WTC11 (cell line): ENCODE results near the gene CACNA1C.

Experiments used
- ESRRA ChIP-seq: sonication (generic); formaldehyde crosslinking; IDR thresholded peaks from 2 replicates; pipeline ENCODE4 v1.8.1; 2022; ENCODE audit warnings: mild to moderate bottlenecking, missing genetic modification reagents, borderline replicate concordance
- FOXP4 ChIP-seq: sonication (generic); formaldehyde crosslinking; IDR thresholded peaks from 2 replicates; pipeline ENCODE4 v1.8.0; 2022; ENCODE audit warnings: mild to moderate bottlenecking, missing genetic modification reagents
- NFE2L1 ChIP-seq: sonication (generic); formaldehyde crosslinking; IDR thresholded peaks from 2 replicates; pipeline ENCODE4 v1.8.1; 2023; ENCODE audit warnings: missing genetic modification reagents
- SMAD3 ChIP-seq: sonication (generic); formaldehyde crosslinking; IDR thresholded peaks from 2 replicates; pipeline ENCODE4 v1.8.0; 2022; ENCODE audit warnings: missing genetic modification reagents, mild to moderate bottlenecking, borderline replicate concordance
- USF2 ChIP-seq: sonication (generic); formaldehyde crosslinking; IDR thresholded peaks from 2 replicates; pipeline ENCODE4 v1.8.1; 2023; ENCODE audit warnings: mild to moderate bottlenecking, missing genetic modification reagents, moderate library complexity
- ZBTB21 ChIP-seq: sonication (generic); formaldehyde crosslinking; IDR thresholded peaks from 2 replicates; pipeline ENCODE4 v1.8.1; 2023; ENCODE audit warnings: mild to moderate bottlenecking, missing genetic modification reagents, borderline replicate concordance
- TF ChIP-seq, protein P1 (sequence below): fragments of 200-600 bp; IDR thresholded peaks from 2 replicates; pipeline ENCODE4 v1.8.0; 2022; ENCODE audit warnings: antibody characterized with exemption
- TF ChIP-seq, protein P2 (sequence below): sonication (generic); formaldehyde crosslinking; conservative IDR thresholded peaks from 2 replicates; pipeline ENCODE4 v1.8.1; 2023; ENCODE audit warnings: mild to moderate bottlenecking, low read depth, missing genetic modification reagents, moderate library complexity
- TF ChIP-seq, protein P3 (sequence below): sonication (generic); formaldehyde crosslinking; IDR thresholded peaks from 2 replicates; pipeline ENCODE4 v1.8.0; 2023; ENCODE audit warnings: missing genetic modification reagents
- TF ChIP-seq, protein P4 (sequence below): sonication (generic); formaldehyde crosslinking; IDR thresholded peaks from 2 replicates; pipeline ENCODE4 v1.8.1; 2023; ENCODE audit warnings: mild to moderate bottlenecking, missing genetic modification reagents, borderline replicate concordance

- TF ChIP-seq, protein P1, sequence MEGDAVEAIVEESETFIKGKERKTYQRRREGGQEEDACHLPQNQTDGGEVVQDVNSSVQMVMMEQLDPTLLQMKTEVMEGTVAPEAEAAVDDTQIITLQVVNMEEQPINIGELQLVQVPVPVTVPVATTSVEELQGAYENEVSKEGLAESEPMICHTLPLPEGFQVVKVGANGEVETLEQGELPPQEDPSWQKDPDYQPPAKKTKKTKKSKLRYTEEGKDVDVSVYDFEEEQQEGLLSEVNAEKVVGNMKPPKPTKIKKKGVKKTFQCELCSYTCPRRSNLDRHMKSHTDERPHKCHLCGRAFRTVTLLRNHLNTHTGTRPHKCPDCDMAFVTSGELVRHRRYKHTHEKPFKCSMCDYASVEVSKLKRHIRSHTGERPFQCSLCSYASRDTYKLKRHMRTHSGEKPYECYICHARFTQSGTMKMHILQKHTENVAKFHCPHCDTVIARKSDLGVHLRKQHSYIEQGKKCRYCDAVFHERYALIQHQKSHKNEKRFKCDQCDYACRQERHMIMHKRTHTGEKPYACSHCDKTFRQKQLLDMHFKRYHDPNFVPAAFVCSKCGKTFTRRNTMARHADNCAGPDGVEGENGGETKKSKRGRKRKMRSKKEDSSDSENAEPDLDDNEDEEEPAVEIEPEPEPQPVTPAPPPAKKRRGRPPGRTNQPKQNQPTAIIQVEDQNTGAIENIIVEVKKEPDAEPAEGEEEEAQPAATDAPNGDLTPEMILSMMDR = no peak
- TF ChIP-seq, protein P2, sequence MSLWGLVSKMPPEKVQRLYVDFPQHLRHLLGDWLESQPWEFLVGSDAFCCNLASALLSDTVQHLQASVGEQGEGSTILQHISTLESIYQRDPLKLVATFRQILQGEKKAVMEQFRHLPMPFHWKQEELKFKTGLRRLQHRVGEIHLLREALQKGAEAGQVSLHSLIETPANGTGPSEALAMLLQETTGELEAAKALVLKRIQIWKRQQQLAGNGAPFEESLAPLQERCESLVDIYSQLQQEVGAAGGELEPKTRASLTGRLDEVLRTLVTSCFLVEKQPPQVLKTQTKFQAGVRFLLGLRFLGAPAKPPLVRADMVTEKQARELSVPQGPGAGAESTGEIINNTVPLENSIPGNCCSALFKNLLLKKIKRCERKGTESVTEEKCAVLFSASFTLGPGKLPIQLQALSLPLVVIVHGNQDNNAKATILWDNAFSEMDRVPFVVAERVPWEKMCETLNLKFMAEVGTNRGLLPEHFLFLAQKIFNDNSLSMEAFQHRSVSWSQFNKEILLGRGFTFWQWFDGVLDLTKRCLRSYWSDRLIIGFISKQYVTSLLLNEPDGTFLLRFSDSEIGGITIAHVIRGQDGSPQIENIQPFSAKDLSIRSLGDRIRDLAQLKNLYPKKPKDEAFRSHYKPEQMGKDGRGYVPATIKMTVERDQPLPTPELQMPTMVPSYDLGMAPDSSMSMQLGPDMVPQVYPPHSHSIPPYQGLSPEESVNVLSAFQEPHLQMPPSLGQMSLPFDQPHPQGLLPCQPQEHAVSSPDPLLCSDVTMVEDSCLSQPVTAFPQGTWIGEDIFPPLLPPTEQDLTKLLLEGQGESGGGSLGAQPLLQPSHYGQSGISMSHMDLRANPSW (CRISPR knock-in tag) = no peak
- TF ChIP-seq ESRRA (CRISPR knock-in tag) (no peak), USF2 (CRISPR knock-in tag) (no peak), SMAD3 (no peak), NFE2L1 (CRISPR knock-in tag) (no peak), ZBTB21 (CRISPR knock-in tag) (no peak), FOXP4 (CRISPR knock-in tag) (no peak)
- TF ChIP-seq, protein P3, sequence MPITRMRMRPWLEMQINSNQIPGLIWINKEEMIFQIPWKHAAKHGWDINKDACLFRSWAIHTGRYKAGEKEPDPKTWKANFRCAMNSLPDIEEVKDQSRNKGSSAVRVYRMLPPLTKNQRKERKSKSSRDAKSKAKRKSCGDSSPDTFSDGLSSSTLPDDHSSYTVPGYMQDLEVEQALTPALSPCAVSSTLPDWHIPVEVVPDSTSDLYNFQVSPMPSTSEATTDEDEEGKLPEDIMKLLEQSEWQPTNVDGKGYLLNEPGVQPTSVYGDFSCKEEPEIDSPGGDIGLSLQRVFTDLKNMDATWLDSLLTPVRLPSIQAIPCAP (CRISPR knock-in tag) = no peak
- TF ChIP-seq, protein P4, sequence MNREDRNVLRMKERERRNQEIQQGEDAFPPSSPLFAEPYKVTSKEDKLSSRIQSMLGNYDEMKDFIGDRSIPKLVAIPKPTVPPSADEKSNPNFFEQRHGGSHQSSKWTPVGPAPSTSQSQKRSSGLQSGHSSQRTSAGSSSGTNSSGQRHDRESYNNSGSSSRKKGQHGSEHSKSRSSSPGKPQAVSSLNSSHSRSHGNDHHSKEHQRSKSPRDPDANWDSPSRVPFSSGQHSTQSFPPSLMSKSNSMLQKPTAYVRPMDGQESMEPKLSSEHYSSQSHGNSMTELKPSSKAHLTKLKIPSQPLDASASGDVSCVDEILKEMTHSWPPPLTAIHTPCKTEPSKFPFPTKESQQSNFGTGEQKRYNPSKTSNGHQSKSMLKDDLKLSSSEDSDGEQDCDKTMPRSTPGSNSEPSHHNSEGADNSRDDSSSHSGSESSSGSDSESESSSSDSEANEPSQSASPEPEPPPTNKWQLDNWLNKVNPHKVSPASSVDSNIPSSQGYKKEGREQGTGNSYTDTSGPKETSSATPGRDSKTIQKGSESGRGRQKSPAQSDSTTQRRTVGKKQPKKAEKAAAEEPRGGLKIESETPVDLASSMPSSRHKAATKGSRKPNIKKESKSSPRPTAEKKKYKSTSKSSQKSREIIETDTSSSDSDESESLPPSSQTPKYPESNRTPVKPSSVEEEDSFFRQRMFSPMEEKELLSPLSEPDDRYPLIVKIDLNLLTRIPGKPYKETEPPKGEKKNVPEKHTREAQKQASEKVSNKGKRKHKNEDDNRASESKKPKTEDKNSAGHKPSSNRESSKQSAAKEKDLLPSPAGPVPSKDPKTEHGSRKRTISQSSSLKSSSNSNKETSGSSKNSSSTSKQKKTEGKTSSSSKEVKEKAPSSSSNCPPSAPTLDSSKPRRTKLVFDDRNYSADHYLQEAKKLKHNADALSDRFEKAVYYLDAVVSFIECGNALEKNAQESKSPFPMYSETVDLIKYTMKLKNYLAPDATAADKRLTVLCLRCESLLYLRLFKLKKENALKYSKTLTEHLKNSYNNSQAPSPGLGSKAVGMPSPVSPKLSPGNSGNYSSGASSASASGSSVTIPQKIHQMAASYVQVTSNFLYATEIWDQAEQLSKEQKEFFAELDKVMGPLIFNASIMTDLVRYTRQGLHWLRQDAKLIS (CRISPR knock-in tag) = no peak
These were observed 507.6 kb downstream of the CACNA1C start for GRCh38 chr12:2560356-2560755.
